OCI-LY1 (cell line): Measurements from ENCODE around the gene SREK1IP1.

Experiments used
- H2AFZ ChIP-seq: fragments of 200-600 bp; sonication (generic), shearing (Covaris generic); 2 replicates; pipeline ENCODE4 v1.6.0; 2014; ENCODE audit warnings: antibody characterized with exemption, mild to moderate bottlenecking, low read length
- H3F3A ChIP-seq: fragments of 200-600 bp; sonication (generic), shearing (Covaris generic); 2 replicates; pipeline ENCODE4 v1.6.0; 2014; ENCODE audit warnings: mild to moderate bottlenecking, antibody characterized with exemption, low read length, moderate library complexity; ENCODE audit not compliant: insufficient read depth
- H3K27ac ChIP-seq: fragments of 200-600 bp; sonication (generic); 2 replicates; pipeline ENCODE4 v1.5.1; 2014; ENCODE audit warnings: low read length, mixed run types, mild to moderate bottlenecking, low read depth; ENCODE audit not compliant: poor library complexity, severe bottlenecking
- H3K27me3 ChIP-seq: fragments of 200-600 bp; sonication (generic); 2 replicates; pipeline ENCODE4 v1.6.0; 2014; ENCODE audit warnings: antibody characterized with exemption, mild to moderate bottlenecking, low read length, moderate library complexity; ENCODE audit not compliant: insufficient read depth
- H3K36me3 ChIP-seq: fragments of 200-600 bp; sonication (generic); 2 replicates; pipeline ENCODE4 v1.6.1; 2014; ENCODE audit warnings: mild to moderate bottlenecking, antibody characterized with exemption, low read length, moderate library complexity, mixed read lengths; ENCODE audit not compliant: insufficient read depth
- H3K4me1 ChIP-seq: fragments of 200-600 bp; sonication (generic); 2 replicates; pipeline ENCODE4 v1.5.1; 2014; ENCODE audit warnings: mild to moderate bottlenecking, low read length, moderate library complexity; ENCODE audit not compliant: insufficient read depth, severe bottlenecking
- H3K4me2 ChIP-seq: fragments of 200-600 bp; sonication (generic), shearing (Covaris generic); 2 replicates; pipeline ENCODE4 v1.6.1; 2014; ENCODE audit warnings: low read length
- H3K4me3 ChIP-seq: fragments of 200-600 bp; sonication (generic); 2 replicates; pipeline ENCODE4 v1.5.1; 2014; ENCODE audit warnings: low read length, low read depth, mild to moderate bottlenecking, mixed read lengths; ENCODE audit not compliant: poor library complexity, severe bottlenecking
- H3K79me2 ChIP-seq: fragments of 200-600 bp; shearing (Covaris generic); 2 replicates; pipeline ENCODE4 v1.6.1; 2016; ENCODE audit warnings: mixed run types, low read length, mixed read lengths; ENCODE audit not compliant: insufficient read depth
- H3K9ac ChIP-seq: fragments of 200-600 bp; sonication (generic), shearing (Covaris generic); 2 replicates; pipeline ENCODE4 v1.6.1; 2014; ENCODE audit warnings: mild to moderate bottlenecking, low read length, mixed read lengths
- H3K9me2 ChIP-seq: fragments of 200-600 bp; sonication (generic), shearing (Covaris generic); 2 replicates; pipeline ENCODE4 v1.6.1; 2014; ENCODE audit warnings: low read depth, mild to moderate bottlenecking, low read length, mixed read lengths
- H3K9me3 ChIP-seq: fragments of 200-600 bp; shearing (Covaris generic); 2 replicates; pipeline ENCODE4 v1.6.1; 2014; ENCODE audit warnings: low read length, mixed read lengths
- H4K20me1 ChIP-seq: fragments of 200-600 bp; sonication (generic), shearing (Covaris generic); 2 replicates; pipeline ENCODE4 v1.6.0; 2016; ENCODE audit warnings: mild to moderate bottlenecking, low read length; ENCODE audit not compliant: insufficient read depth
- CTCF ChIP-seq: fragments of 200-600 bp; sonication (generic), shearing (Covaris generic); IDR thresholded peaks from 2 replicates; pipeline ENCODE4 v1.5.1; 2017; ENCODE audit warnings: mild to moderate bottlenecking, antibody characterized with exemption, low read length, moderate library complexity, mixed read lengths
- EZH2 ChIP-seq: fragments of 200-600 bp; sonication (generic), shearing (Covaris generic); IDR thresholded peaks from 2 replicates; pipeline ENCODE4 v1.8.0; 2017; ENCODE audit warnings: borderline replicate concordance, mixed run types, mild to moderate bottlenecking, antibody characterized with exemption, low read length, moderate library complexity, mixed read lengths

Gene SREK1IP1

GRCh38 chr5:64693636-64694035 lies 74.9 kb downstream of the SREK1IP1 start:
- Histone ChIP-seq H3K9me3 (peaks cover 2% of the 10 kb centered on the region; the same call in 1 of the 2 replicates), H3K4me2 (no peak overlapping the region), H3K9me2 (no peaks in the 10 kb centered on the region), H3K27ac (no peak overlapping the region), H3K36me3 (no peaks in the 10 kb centered on the region), H3K4me3 (no peak overlapping the region), H4K20me1 (no peaks in the 10 kb centered on the region), H3F3A (no peaks in the 10 kb centered on the region), H3K4me1 (no peaks in the 10 kb centered on the region), H3K27me3 (no peaks in the 10 kb centered on the region), H3K79me2 (no peaks in the 10 kb centered on the region), H3K9ac (no peak overlapping the region), H2AFZ (no peak overlapping the region)
- no peak for TF ChIP-seq CTCF
- no peak for TF ChIP-seq EZH2

GRCh38 chr5:64691291-64691690 lies 77.2 kb downstream of the SREK1IP1 start:
- Histone ChIP-seq H3K9me2 (no peaks in the 10 kb centered on the region), H3K4me3 (no peak overlapping the region), H3K4me1 (no peaks in the 10 kb centered on the region), H3K9ac (no peak overlapping the region), H3K4me2 (no peak overlapping the region), H3K9me3 (no peaks in the 10 kb centered on the region), H4K20me1 (no peaks in the 10 kb centered on the region), H3F3A (no peaks in the 10 kb centered on the region), H3K79me2 (no peaks in the 10 kb centered on the region), H2AFZ (no peak overlapping the region), H3K27ac (no peak overlapping the region), H3K27me3 (no peaks in the 10 kb centered on the region), H3K36me3 (no peaks in the 10 kb centered on the region)
- TF ChIP-seq CTCF (no peak), EZH2 (no peak)

- no peaks in the 10 kb centered on the region for H3K9me2 ChIP-seq
- H3K36me3 ChIP-seq, result no peaks in the 10 kb centered on the region
- no peak within 1 kb of the TSS for H3K9ac ChIP-seq
- H4K20me1 ChIP-seq, result no peaks in the 10 kb centered on the region
- H3K27me3 ChIP-seq, result no peaks in the 10 kb centered on the region
- no peak within 1 kb of the TSS for H3K27ac ChIP-seq
- no peak within 1 kb of the TSS for H3K4me2 ChIP-seq
- no peak within 1 kb of the TSS for H3K4me3 ChIP-seq
- no peaks in the 10 kb centered on the region for H3K79me2 ChIP-seq
- H3F3A ChIP-seq, result no peaks in the 10 kb centered on the region
- H3K4me1 ChIP-seq, result no peaks in the 10 kb centered on the region
- no peak for TF ChIP-seq EZH2
- no peak for TF ChIP-seq CTCF
- H2AFZ ChIP-seq, result no peak within 1 kb of the TSS
- no peaks in the 10 kb centered on the region for H3K9me3 ChIP-seq
Observed at GRCh38 chr5:64690417-64691151, 77.9 kb downstream of the SREK1IP1 start, which contains the start of gene SHISAL2B. SHISAL2B (plus strand) TSS chr5:64690503; CDS start chr5:64690624, 121 bp downstream.
